NCI-H2196 (cell line): ENCODE data around the gene DPF3.

Experiments used
- DNase-seq: peaks from one replicate; lab custom pipeline; 2025; ENCODE audit not compliant: unreplicated experiment; lab: John Stamatoyannopoulos, UW

Gene DPF3

DNA sequence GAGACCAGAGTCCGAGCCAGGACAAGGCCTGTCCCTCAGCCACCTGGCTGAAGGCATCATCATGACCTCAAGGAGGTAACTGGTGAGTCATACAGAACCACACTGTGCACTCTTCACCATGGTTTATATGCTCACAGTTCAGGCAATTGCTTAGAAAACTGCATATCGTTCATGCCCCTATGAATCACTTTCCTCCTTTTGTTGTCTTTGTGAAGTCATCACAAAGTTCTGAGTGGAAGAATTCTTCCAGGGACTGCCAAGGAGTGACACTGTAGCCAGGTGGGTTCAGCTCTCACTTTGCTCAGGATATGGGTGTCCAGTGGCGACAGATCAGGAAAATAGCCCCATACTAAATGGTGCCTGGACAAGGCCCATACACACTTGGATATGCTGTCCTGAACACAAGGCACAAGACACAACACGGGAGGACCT, 92.5 kb downstream of the DPF3 start:
- DNase-seq, result no peak

GRCh38 chr14:72800848-72801370, 93.0 kb downstream of the DPF3 start:
- no peak for DNase-seq

GRCh38 chr14:72800296-72800695, 93.6 kb downstream of the DPF3 start:
- DNase-seq, result no peak

GRCh38 chr14:72796935-72797334, 97.0 kb downstream of the DPF3 start:
- DNase-seq, result no peak

DNA sequence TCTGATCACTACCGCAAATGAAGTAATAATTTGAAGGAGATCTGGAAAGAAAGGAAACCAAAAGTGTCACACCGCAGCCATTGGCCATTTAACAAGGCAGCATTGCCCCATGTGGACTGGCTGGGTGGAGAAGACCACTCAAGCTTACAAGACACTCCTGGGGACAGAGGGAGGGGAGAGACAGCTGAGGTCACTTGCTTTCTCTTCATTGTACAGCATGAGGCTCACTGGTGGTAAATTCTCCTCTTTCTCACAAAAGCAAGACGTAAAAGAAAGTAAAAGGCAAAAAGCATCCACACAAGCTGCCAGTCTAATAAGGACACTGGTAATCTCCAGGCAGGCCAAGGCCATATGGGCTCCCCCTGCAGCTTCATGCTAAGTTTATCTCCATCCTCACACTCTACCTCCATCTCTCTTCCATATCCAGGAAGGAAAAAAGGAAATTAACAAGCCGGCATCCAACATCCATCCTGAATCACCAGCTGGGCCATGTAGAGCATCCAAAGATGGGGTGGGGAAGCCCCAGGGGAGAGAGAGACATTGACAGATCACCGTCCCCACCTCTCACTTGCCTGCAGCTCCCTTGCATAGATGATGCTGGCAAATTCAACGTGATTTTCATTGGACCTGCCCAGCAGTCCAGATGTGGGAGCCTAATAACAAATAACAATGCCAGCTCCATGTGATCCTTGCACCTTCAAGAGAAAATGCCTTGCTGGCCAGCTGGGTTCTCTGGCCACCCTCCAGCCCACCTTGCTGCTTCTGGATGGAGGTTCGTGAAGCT, 100.6 kb downstream of the DPF3 start:
- DNase-seq, result no peak

DNA sequence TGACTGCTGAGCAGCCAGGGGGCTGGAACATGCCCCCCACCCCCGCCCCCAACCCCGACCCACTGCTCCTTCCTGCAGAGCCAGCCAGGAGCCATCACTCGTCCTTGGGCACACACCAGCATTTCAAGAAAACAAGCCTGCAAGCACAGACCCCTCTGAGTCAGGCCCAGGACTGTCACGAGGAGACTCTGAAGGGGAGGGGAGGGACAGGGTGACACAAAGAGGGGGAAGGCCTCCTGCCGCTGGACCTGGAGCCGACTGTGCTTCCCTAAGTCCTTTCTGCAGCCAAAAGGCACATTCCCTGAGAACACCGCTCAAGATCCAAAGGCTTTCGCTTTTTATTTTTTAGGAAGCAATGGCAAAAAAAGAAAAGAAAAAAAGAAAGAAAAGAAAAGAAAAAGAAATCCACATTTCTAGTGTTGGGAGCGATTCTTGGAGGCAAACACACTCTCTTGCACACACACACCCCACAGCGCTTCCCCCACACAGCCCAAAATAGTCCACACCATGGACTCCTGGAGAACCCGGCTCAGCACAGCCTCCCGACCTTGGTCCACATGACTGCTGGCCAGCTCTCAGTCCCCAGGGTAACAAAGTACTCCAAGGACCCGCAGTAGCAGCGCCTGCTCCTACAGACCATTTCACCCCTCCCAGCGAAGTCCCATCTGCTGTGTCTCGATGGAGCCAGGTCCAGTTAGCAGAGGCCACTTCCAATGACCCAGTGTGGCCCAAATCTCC, 101.7 kb downstream of the DPF3 start:
- no peak for DNase-seq

- DNase-seq, result no peak
Observed at GRCh38 chr14:72790887-72791566, 102.9 kb downstream of the DPF3 start.

GRCh38 chr14:72788972-72789728, 104.8 kb downstream of the DPF3 start:
- DNase-seq, result no peak

DNA sequence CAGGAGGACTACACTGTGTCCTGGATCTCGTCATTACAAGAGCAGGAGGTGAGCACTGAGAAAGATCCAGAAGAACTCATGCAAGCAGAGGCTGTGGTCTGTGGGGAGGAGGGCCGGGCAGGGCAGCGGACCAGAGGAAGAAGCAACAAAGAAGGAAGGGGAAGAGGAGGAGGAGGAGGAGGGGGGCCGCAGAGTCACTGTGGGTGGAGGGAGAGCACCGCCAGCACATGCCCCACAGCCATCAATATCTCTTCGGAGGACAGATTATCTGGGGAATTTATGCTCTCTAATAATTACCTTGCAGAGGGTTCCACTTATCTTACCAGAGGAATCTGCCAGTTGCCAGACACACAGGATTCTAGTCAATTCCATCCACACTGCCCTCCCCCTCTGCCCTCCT, 105.6 kb downstream of the DPF3 start:
- DNase-seq, result no peak

GRCh38 chr14:72787841-72788240, 106.1 kb downstream of the DPF3 start:
- no peak for DNase-seq

GRCh38 chr14:72786378-72787350, 107.2 kb downstream of the DPF3 start:
- DNase-seq, result no peak

- no peak for DNase-seq
Observed at GRCh38 chr14:72783741-72784140, 110.2 kb downstream of the DPF3 start.

DNA sequence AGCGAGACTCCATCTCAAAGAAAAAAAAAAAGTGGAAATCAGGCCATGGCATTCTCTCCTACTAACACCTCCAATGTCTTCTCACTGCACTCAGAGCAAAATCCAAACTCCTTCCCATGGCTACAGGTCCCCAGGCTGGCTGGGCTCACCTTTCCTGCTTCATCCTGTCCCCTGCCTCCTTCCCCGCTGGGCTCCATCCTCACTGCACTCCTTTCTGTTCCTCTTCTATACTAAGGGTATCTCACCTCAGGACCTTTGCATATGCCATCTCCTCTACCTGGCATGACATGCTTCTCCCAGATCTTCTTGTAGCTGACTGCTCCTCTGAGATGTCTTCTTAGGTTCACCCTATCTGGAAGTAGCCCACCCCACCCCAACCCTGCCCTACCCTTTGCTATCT, 111.1 kb downstream of the DPF3 start:
- no peak for DNase-seq

DNA sequence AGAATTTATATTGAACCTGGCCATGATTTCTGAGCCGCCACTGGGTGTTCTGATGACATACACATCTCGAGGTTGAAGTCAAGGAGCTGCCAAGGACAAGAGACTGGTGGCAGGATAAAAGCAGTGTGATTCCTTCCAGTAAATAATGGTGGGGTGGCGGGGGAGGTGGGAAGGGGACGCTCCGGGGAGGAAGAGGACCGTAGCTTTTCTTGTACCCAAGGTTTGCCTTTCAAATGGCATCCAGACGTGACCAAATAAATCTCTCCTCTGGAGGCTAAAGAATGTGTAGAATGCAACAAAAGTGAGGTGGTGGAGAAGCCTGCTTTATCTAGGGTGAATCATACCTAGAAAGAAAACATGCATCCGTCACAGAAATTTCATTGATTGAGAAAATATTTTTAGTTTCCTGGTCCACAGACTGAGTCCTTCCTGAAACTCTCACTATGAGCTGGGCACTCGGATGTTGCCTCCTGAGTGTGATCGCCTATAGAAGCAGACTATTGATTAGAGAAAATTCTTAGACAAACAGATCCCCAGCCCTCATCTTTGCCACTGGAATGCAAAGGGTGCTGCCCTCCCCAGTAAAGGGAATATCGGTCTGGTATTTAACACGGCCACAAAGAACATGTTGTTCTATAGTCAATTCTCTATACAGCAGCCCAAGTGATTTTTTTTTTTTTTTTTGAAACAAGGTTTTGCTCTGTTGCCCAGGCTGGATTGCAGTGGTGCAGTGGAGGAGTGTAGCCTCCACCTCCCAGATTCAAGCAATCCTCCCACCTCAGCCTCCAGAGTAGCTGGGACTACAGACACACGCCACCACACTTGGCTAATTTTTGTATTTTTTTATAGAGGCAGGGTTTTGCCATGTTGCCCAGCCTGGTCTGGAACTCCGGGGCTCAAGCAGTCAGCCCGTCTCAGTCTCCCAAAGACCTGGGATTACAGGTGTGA, 112.1 kb downstream of the DPF3 start:
- no peak for DNase-seq

DNA sequence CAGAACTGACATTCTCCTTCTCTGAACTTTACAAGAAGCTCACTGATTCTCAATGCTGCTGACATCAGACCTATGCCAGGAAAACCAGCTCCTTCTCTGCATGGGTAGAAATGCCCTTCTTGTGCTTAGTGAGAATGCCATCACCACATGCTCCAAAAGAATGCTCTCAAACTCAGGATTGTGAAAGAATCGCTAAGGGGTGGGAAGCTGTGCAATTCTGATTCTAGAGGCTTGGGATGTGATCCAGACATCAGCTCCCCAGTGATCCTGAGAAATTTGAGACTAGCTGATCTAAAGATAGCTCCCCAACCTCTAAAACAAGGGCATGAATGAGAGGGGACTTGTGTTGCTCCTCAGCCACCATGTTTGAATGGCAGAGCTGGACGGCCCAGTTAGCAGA, 113.2 kb downstream of the DPF3 start:
- DNase-seq, result no peak

DNA sequence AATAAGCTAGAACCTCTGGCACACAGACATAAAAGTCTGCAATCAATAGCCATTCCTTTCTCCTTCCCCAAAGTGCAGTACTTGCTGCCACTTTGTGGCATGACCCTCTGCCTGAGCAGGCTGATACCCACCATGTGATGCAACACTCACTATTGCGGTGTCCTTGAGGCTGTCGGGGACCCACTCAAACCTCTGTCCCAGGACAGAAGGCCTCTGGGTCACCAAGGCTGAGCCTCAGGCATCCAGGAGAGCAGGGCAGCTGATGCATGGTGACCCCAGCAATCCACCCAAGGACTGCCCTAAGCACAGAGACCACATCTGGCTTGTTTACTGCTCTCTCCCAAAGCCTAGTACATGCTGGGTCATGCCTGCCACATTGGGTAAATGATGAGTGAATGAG, 114.2 kb downstream of the DPF3 start:
- no peak for DNase-seq

DNA sequence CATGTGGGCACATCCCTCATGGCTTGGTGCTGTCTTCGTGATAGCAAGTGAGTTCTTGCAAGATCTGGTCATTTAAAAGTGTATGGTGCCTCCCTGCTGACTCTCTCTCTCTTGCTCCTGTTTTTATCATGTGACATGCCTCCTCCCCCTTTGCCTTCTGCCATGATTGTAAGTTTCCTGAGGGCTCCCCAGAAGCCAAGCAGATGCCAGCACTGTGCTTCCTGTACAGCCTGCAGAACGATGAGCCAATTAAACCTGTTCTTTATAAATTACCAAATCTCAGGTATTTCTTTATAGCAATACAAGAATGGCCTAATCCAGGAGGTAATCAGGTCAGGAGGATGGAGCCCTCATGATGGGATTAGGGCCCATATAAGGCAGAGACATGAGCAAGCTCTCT, 116.3 kb downstream of the DPF3 start:
- no peak for DNase-seq

DNA sequence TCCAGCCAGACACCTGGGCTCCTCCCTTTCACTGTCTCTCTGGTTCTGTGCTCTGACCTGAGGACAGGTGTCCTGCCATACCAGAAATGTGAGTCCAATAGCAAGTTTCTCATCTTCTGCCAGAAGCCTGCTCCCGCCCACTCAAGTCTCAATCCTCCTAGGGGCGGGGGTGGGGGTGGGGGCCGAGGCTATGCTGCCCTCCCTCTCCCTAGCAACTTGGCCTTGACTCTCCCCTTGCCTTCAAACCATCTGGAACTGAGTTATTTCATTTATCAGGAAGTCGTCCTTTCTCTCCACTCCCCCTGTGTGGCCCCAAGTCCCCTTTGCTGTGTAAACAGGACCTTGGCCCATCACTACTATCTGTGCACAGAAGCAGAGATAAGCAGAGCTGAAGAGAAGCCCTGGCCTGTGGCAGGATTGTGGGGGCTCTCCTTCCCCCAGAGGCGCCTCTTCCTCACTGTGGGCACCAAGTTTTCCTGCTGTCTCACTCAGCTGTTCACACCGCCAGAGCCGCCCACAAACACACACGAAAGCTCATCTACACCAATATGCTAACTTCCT, 117.1 kb downstream of the DPF3 start:
- DNase-seq, result no peak
